SU-DHL-6 (cell line): ENCODE results near the gene PREX1.

Experiments
- H2AFZ ChIP-seq: fragments of 200-600 bp; sonication (generic); 2 replicates; pipeline ENCODE4 v1.6.1; 2014; ENCODE audit warnings: low read depth, mild to moderate bottlenecking, moderate library complexity, mixed read lengths, antibody characterized with exemption, low read length; ENCODE audit not compliant: severe bottlenecking
- H3F3A ChIP-seq: fragments of 200-600 bp; shearing (Covaris generic); 2 replicates; pipeline ENCODE4 v1.6.0; 2016; ENCODE audit warnings: antibody characterized with exemption, mild to moderate bottlenecking; ENCODE audit not compliant: insufficient read depth
- H3K27ac ChIP-seq: fragments of 200-600 bp; sonication (generic); 2 replicates; pipeline ENCODE4 v1.5.1; 2016; ENCODE audit warnings: low read depth, mild to moderate bottlenecking, low read length, moderate library complexity, mixed read lengths
- H3K27me3 ChIP-seq: fragments of 200-600 bp; sonication (generic), shearing (Covaris generic); 2 replicates; pipeline ENCODE4 v1.6.0; 2014; ENCODE audit warnings: mild to moderate bottlenecking, low read length
- H3K36me3 ChIP-seq: fragments of 200-600 bp; sonication (generic); 2 replicates; pipeline ENCODE4 v1.6.1; 2014; ENCODE audit warnings: mild to moderate bottlenecking, low read length, mixed read lengths
- H3K4me2 ChIP-seq: fragments of 300-600, 200-600 bp; shearing (Covaris generic), sonication (generic); 2 replicates; pipeline ENCODE4 v1.6.0; 2014; ENCODE audit warnings: low read length, low read depth, mild to moderate bottlenecking; ENCODE audit not compliant: poor library complexity, severe bottlenecking
- H3K4me3 ChIP-seq: fragments of 200-600 bp; sonication (generic); 2 replicates; pipeline ENCODE4 v1.5.1; 2014; ENCODE audit warnings: antibody characterized with exemption, low read length, mild to moderate bottlenecking, mixed read lengths; ENCODE audit not compliant: insufficient read depth, poor library complexity, severe bottlenecking
- H3K79me2 ChIP-seq: fragments of 200-600 bp; sonication (generic); 2 replicates; pipeline ENCODE4 v1.6.1; 2014; ENCODE audit warnings: mild to moderate bottlenecking, low read length, moderate library complexity; ENCODE audit not compliant: insufficient read depth
- H3K9ac ChIP-seq: fragments of 200-600 bp; sonication (generic); 2 replicates; pipeline ENCODE4 v1.7.0; 2014; ENCODE audit warnings: mild to moderate bottlenecking, low read length
- H3K9me2 ChIP-seq: fragments of 200-600 bp; sonication (generic); replicated peaks from 2 replicates; pipeline ENCODE4 v1.6.1; 2014; ENCODE audit warnings: low read length; ENCODE audit not compliant: insufficient read depth
- H3K9me3 ChIP-seq: fragments of 200-600 bp; sonication (generic); 2 replicates; pipeline ENCODE4 v1.6.1; 2014; ENCODE audit warnings: low read length, mixed read lengths; ENCODE audit not compliant: insufficient read depth
- H4K20me1 ChIP-seq: fragments of 200-600 bp; sonication (generic); 2 replicates; pipeline ENCODE4 v1.6.1; 2014; ENCODE audit warnings: low read depth, mild to moderate bottlenecking, antibody characterized with exemption, low read length, moderate library complexity, mixed read lengths
- CTCF ChIP-seq: fragments of 200-600 bp; sonication (generic); IDR thresholded peaks from one replicate; pipeline ENCODE4 v1.5.1; 2017; ENCODE audit warnings: antibody characterized with exemption, mild to moderate bottlenecking, low read length, moderate library complexity; ENCODE audit not compliant: insufficient read depth, poor library complexity, severe bottlenecking
- EZH2phosphoT487 ChIP-seq: fragments of 200-600 bp; sonication (generic), shearing (Covaris generic); conservative IDR thresholded peaks from 2 replicates; pipeline ENCODE4 v1.6.1; 2018; ENCODE audit warnings: mild to moderate bottlenecking, antibody characterized with exemption, low read length, moderate library complexity, mixed read lengths

PREX1 gene

GRCh38 chr20:48750941-48751635 lies 76.7 kb downstream of the PREX1 start:
- Histone ChIP-seq H3K4me3 (no peak overlapping the region), H3K27ac (no peak overlapping the region), H2AFZ (no peak overlapping the region), H3F3A (no peaks in the 10 kb centered on the region), H3K9me2 (no peaks in the 10 kb centered on the region), H3K79me2 (no peaks in the 10 kb centered on the region), H3K4me2 (no peak overlapping the region), H3K27me3 (no peaks in the 10 kb centered on the region), H3K9me3 (no peaks in the 10 kb centered on the region; the same call in 1 of the 2 replicates), H3K9ac (no peak overlapping the region), H4K20me1 (no peaks in the 10 kb centered on the region), H3K36me3 (no peaks in the 10 kb centered on the region)
- TF ChIP-seq EZH2phosphoT487: no peak

GRCh38 chr20:48750376-48750775 lies 77.4 kb downstream of the PREX1 start:
- Histone ChIP-seq H4K20me1 (no peaks in the 10 kb centered on the region), H3K4me2 (no peak overlapping the region), H3K9me2 (no peaks in the 10 kb centered on the region), H3K27me3 (no peaks in the 10 kb centered on the region), H3K9me3 (no peaks in the 10 kb centered on the region; the same call in 1 of the 2 replicates), H2AFZ (no peak overlapping the region), H3K4me3 (no peak overlapping the region), H3K79me2 (no peaks in the 10 kb centered on the region), H3K9ac (no peak overlapping the region), H3K27ac (no peak overlapping the region), H3K36me3 (no peaks in the 10 kb centered on the region), H3F3A (no peaks in the 10 kb centered on the region)
- TF ChIP-seq CTCF (no peak), EZH2phosphoT487 (no peak)

- no peaks in the 10 kb centered on the region for H3K9me2 ChIP-seq
- no peaks in the 10 kb centered on the region for H3F3A ChIP-seq
- TF ChIP-seq EZH2phosphoT487 (no peak), CTCF (no peak)
- H3K4me2 ChIP-seq: no peak overlapping the region
- no peaks in the 10 kb centered on the region for H4K20me1 ChIP-seq
- no peak overlapping the region for H3K9ac ChIP-seq
- H3K36me3 ChIP-seq: no peaks in the 10 kb centered on the region
- H3K27me3 ChIP-seq: no peaks in the 10 kb centered on the region
- no peaks in the 10 kb centered on the region for H3K79me2 ChIP-seq
- H3K4me3 ChIP-seq: no peak overlapping the region
- H2AFZ ChIP-seq: no peak overlapping the region
- H3K27ac ChIP-seq: no peak overlapping the region
- H3K9me3 ChIP-seq: no peaks in the 10 kb centered on the region
Measured at GRCh38 chr20:48749437-48749836, 78.4 kb downstream of the PREX1 start.

- no peak overlapping the region for H3K9ac ChIP-seq
- H4K20me1 ChIP-seq: no peaks in the 10 kb centered on the region
- H3K4me2 ChIP-seq: no peak overlapping the region
- TF ChIP-seq CTCF (no peak), EZH2phosphoT487 (no peak)
- H3F3A ChIP-seq: no peaks in the 10 kb centered on the region
- H3K9me3 ChIP-seq: no peaks in the 10 kb centered on the region
- H3K36me3 ChIP-seq: no peaks in the 10 kb centered on the region
- H3K9me2 ChIP-seq: no peaks in the 10 kb centered on the region
- no peak overlapping the region for H2AFZ ChIP-seq
- no peak overlapping the region for H3K4me3 ChIP-seq
- no peak overlapping the region for H3K27ac ChIP-seq
- no peaks in the 10 kb centered on the region for H3K27me3 ChIP-seq
- no peaks in the 10 kb centered on the region for H3K79me2 ChIP-seq
Measured at GRCh38 chr20:48748556-48748955, 79.2 kb downstream of the PREX1 start.
